A549 (cell line): ENCODE results near the gene NR3C2. TPM values are rescaled to one million over a fixed set of nuclear protein-coding genes. Genes with fewer than 3 reads are reported as not detected.

ENCODE experiments used
- ATAC-seq, 2 experiments: fragments of 200-7000 bp in 1 of 2; fragments of >200 bp in 1 of 2; cut with Nextera tagmentation in 1 of 2; cut with Tn5 transposase in 1 of 2; 3 replicates each; pipeline versions ENCODE4 v1.8.0 to v1.9.1; 2018 to 2020; ENCODE audit warnings: mild to moderate bottlenecking in 1 of 2, moderate library complexity in 1 of 2
- CTCF ChIA-PET: fragments of 300-600 bp; sonication (Branson Sonifier 250); formaldehyde crosslinking; extraction: SDS; loops from one replicate; lab custom pipeline; 2021; ENCODE audit warnings: antibody characterized with exemption, inconsistent platforms; lab: Yijun Ruan, JAX
- POLR2A ChIA-PET: fragments of 350-600 bp; formaldehyde crosslinking; extraction: SDS; loops from one replicate; lab custom pipeline; 2021; ENCODE audit warnings: antibody characterized with exemption, inconsistent platforms; lab: Yijun Ruan, JAX
- DNase-seq, 2 experiments: peaks; one replicate each; pipeline versions ENCODE4 v3.0.0 to v3.0.0-alpha.2; 2011 to 2016; ENCODE audit warnings: low read depth in 1 of 2, low spot score in 1 of 2
- FAIRE-seq: peaks from 2 replicates; lab custom pipeline; 2011; peaks lifted over from hg19 to GRCh38; lab: Jason Lieb, UNC
- H3K27ac ChIP-seq, 2 experiments: fragments of >200 bp; sonication (Bioruptor Twin); formaldehyde crosslinking; 3 replicates each; pipeline ENCODE4 v1.5.1; 2016 to 2017
- H3K4me1 ChIP-seq: fragments of >200 bp; sonication (Bioruptor Twin); formaldehyde crosslinking; 3 replicates; pipeline ENCODE4 v1.6.1; 2016
- H3K4me2 ChIP-seq: fragments of >200 bp; sonication (Bioruptor Twin); formaldehyde crosslinking; 3 replicates; pipeline ENCODE4 v1.6.1; 2016
- H3K4me3 ChIP-seq: fragments of >200 bp; sonication (Bioruptor Twin); formaldehyde crosslinking; 3 replicates; pipeline ENCODE4 v1.5.1; 2016
- H3K9me3 ChIP-seq: fragments of >200 bp; sonication (Bioruptor Twin); formaldehyde crosslinking; 3 replicates; pipeline ENCODE4 v1.6.1; 2016
- BHLHE40 ChIP-seq: IDR thresholded peaks from 2 replicates; pipeline ENCODE4 v1.6.1; 2012; ENCODE audit warnings: low read depth, low read length, inconsistent platforms
- CBX2 ChIP-seq: fragments of 200-600 bp; sonication (generic); IDR thresholded peaks from 2 replicates; pipeline ENCODE4 v1.6.1; 2016; ENCODE audit warnings: low read depth, mild to moderate bottlenecking, borderline replicate concordance
- CBX8 ChIP-seq: fragments of 200-600 bp; sonication (generic); IDR thresholded peaks from 2 replicates; pipeline ENCODE4 v1.6.1; 2016
- CEBPB ChIP-seq, 2 experiments: fragments of >200 bp in 1 of 2; sonication (Bioruptor Twin) in 1 of 2; formaldehyde crosslinking in 1 of 2; IDR thresholded peaks; 2 replicates each; pipeline ENCODE4 v1.6.1; 2012 to 2016
- CHD4 ChIP-seq: fragments of 200-600 bp; sonication (generic); IDR thresholded peaks from 2 replicates; pipeline ENCODE4 v1.6.1; 2016; ENCODE audit warnings: antibody characterized with exemption, mild to moderate bottlenecking, borderline replicate concordance
- EHF ChIP-seq: fragments of 250-450 bp; sonication (Bioruptor Pico); IDR thresholded peaks from 2 replicates; pipeline ENCODE4 v1.5.0; 2020; ENCODE audit warnings: mild to moderate bottlenecking
- EHMT2 ChIP-seq: fragments of 200-600 bp; sonication (generic); IDR thresholded peaks from 2 replicates; pipeline ENCODE4 v1.6.1; 2016; ENCODE audit warnings: antibody characterized with exemption, low read depth, mild to moderate bottlenecking, moderate library complexity
- FOSB ChIP-seq: fragments of 250-450 bp; sonication (Bioruptor Pico); IDR thresholded peaks from 2 replicates; pipeline ENCODE4 v1.5.0; 2020; ENCODE audit warnings: mild to moderate bottlenecking, moderate library complexity
- FOSL2 ChIP-seq, 2 experiments: fragments of 450-650 bp in 1 of 2; fragments of >200 bp in 1 of 2; sonication (Bioruptor Twin) in 1 of 2; formaldehyde crosslinking; IDR thresholded peaks; 2 replicates each; pipeline versions ENCODE4 v1.5.0 to v1.6.1; 2016 to 2020; ENCODE audit warnings: mild to moderate bottlenecking in 1 of 2, moderate library complexity in 1 of 2
- HEYL ChIP-seq: fragments of 250-450 bp; sonication (Bioruptor Pico); IDR thresholded peaks from 2 replicates; pipeline ENCODE4 v1.8.0; 2021; ENCODE audit warnings: mild to moderate bottlenecking, moderate library complexity
- HOXB5 ChIP-seq: fragments of 250-450 bp; sonication (Bioruptor Pico); IDR thresholded peaks from 2 replicates; pipeline ENCODE4 v1.5.0; 2020; ENCODE audit warnings: mild to moderate bottlenecking, moderate library complexity
- JUNB ChIP-seq: fragments of >200 bp; sonication (Bioruptor Twin); formaldehyde crosslinking; IDR thresholded peaks from 2 replicates; pipeline ENCODE4 v1.6.1; 2016
- KDM1A ChIP-seq: fragments of 200-600 bp; sonication (generic); IDR thresholded peaks from 2 replicates; pipeline ENCODE4 v1.6.1; 2016; ENCODE audit warnings: low read depth, mild to moderate bottlenecking
- MYC ChIP-seq: IDR thresholded peaks from 2 replicates; pipeline ENCODE4 v1.6.1; 2012; ENCODE audit warnings: mild to moderate bottlenecking, inconsistent platforms, low read length, improper control_type of control experiment, borderline replicate concordance
- NR3C1 ChIP-seq: fragments of >200 bp; sonication (Bioruptor Twin); formaldehyde crosslinking; IDR thresholded peaks from 3 replicates; pipeline ENCODE4 v1.6.1; 2017
- PHF8 ChIP-seq: fragments of 200-600 bp; sonication (generic); IDR thresholded peaks from 2 replicates; pipeline ENCODE4 v1.6.1; 2016; ENCODE audit warnings: low read depth, mild to moderate bottlenecking, antibody characterized with exemption, moderate library complexity, borderline replicate concordance
- RCOR1 ChIP-seq: fragments of 150-350 bp; IDR thresholded peaks from 2 replicates; pipeline ENCODE4 v1.6.1; 2014; ENCODE audit warnings: antibody characterized with exemption, low read length, low read depth
- RNF2 ChIP-seq: fragments of 200-600 bp; sonication (generic); IDR thresholded peaks from 2 replicates; pipeline ENCODE4 v1.6.1; 2016; ENCODE audit warnings: low read depth, mild to moderate bottlenecking, antibody characterized with exemption, moderate library complexity, borderline replicate concordance
- TFCP2L1 ChIP-seq: fragments of 250-450 bp; sonication (Bioruptor Pico); IDR thresholded peaks from 2 replicates; pipeline ENCODE4 v1.5.0; 2021; ENCODE audit warnings: mild to moderate bottlenecking
- ZC3H11A ChIP-seq: fragments of 450-650 bp; IDR thresholded peaks from 2 replicates; pipeline ENCODE4 v1.6.1; 2014; ENCODE audit warnings: antibody characterized with exemption, mild to moderate bottlenecking
- ZFP36 ChIP-seq: fragments of 450-650 bp; IDR thresholded peaks from 2 replicates; pipeline ENCODE4 v1.6.1; 2014; ENCODE audit warnings: borderline replicate concordance; ENCODE audit not compliant: partially characterized antibody
- ZNF302 ChIP-seq: fragments of 250-450 bp; sonication (Bioruptor Pico); IDR thresholded peaks from 2 replicates; pipeline ENCODE4 v1.9.0; 2021; ENCODE audit warnings: inconsistent platforms, mild to moderate bottlenecking, moderate library complexity
- ZSCAN20 ChIP-seq: fragments of 250-450 bp; sonication (Bioruptor Pico); IDR thresholded peaks from 2 replicates; pipeline ENCODE4 v1.8.0; 2022; ENCODE audit warnings: mild to moderate bottlenecking, moderate library complexity
- WGBS: methylation state at CpG from one replicate; pipeline ENCODE4 v1.1.6; 2017; ENCODE audit errors: missing lambda C conversion rate; 5-methylcytosine and 5-hydroxymethylcytosine counted together
- polyA plus RNA-seq, 4 experiments: library from polyadenylated mRNA; depleted of rRNA in 3 of 4; stranded (reverse); fragments of >200 nt; fragmentation: RNase III in 1 of 4; extraction: RNeasy Plus Mini Kit Qiagen cat#74134 plus additional on column Dnase treatment in 1 of 4; gene quantifications; 2 replicates in 3 of 4; 3 replicates in 1 of 4; pipeline ENCODE4 v1.2.3, GENCODE V29; 2011 to 2017
- TF ChIP-seq, protein P1 (sequence below): IDR thresholded peaks from 2 replicates; pipeline ENCODE4 v1.6.1; 2012
- TF ChIP-seq, protein P2 (sequence below): IDR thresholded peaks from 2 replicates; pipeline ENCODE4 v1.6.1; 2012; ENCODE audit warnings: low read depth, borderline replicate concordance
- TF ChIP-seq, protein P3 (sequence below): fragments of 150-350 bp; IDR thresholded peaks from 2 replicates; pipeline ENCODE4 v1.6.1; 2014; ENCODE audit warnings: low read depth, mild to moderate bottlenecking, low read length

Gene NR3C2
- polyA plus RNA-seq, 2 of the 4 experiments (the other 2 are of a cell fraction): 0.01 to 0.03 TPM

DNA sequence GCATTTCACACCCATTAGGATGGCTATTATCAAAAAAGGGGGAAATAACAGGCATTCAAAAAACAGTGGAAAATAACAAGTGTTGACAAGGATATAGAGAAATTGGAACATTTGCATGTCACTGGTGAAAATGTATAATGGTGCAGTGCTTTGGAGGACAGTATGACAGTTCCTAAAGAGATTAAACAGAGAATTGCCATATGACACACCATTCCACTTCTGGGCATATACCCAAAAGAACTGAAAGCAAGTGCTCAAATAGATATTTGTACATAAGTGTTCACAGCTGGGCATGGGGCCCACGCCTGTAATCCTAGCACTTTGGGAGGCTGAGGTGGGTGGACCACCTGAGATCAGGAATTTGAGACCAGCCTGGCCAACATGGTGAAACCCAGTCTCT, 348.1 kb downstream of the NR3C2 start:
- 57% methylated on average over 1 of the region's 1 CpG for WGBS
- Histone ChIP-seq H3K4me1 (no peaks in the 10 kb centered on the region), H3K4me3 (no peak overlapping the region), H3K4me2 (no peak overlapping the region), H3K9me3 (no peaks in the 10 kb centered on the region), H3K27ac (no peak overlapping the region)
- FAIRE-seq: no peak
- ChIA-PET POLR2A (no interaction called here), CTCF (no interaction called here)
- TF ChIP-seq, protein P1, sequence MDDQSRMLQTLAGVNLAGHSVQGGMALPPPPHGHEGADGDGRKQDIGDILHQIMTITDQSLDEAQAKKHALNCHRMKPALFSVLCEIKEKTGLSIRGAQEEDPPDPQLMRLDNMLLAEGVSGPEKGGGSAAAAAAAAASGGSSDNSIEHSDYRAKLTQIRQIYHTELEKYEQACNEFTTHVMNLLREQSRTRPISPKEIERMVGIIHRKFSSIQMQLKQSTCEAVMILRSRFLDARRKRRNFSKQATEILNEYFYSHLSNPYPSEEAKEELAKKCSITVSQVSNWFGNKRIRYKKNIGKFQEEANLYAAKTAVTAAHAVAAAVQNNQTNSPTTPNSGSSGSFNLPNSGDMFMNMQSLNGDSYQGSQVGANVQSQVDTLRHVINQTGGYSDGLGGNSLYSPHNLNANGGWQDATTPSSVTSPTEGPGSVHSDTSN: no peak
- TF ChIP-seq CEBPB (IDR thresholded peaks at IDR 0.05) (no peak), EHF (CRISPR knock-in tag) (no peak), CBX2 (no peak), JUNB (no peak), CHD4 (no peak), RCOR1 (no peak), EHMT2 (no peak), HEYL (CRISPR knock-in tag) (no peak), FOSL2 (IDR thresholded peaks at IDR 0.05) (no peak), FOSL2 (CRISPR knock-in tag; IDR thresholded peaks at IDR 0.05) (no peak), NR3C1 (no peak), KDM1A (no peak), RNF2 (no peak)
- TF ChIP-seq, protein P2, sequence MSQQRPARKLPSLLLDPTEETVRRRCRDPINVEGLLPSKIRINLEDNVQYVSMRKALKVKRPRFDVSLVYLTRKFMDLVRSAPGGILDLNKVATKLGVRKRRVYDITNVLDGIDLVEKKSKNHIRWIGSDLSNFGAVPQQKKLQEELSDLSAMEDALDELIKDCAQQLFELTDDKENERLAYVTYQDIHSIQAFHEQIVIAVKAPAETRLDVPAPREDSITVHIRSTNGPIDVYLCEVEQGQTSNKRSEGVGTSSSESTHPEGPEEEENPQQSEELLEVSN: no peak
- no peak for ATAC-seq
- DNase-seq: no peak

DNA sequence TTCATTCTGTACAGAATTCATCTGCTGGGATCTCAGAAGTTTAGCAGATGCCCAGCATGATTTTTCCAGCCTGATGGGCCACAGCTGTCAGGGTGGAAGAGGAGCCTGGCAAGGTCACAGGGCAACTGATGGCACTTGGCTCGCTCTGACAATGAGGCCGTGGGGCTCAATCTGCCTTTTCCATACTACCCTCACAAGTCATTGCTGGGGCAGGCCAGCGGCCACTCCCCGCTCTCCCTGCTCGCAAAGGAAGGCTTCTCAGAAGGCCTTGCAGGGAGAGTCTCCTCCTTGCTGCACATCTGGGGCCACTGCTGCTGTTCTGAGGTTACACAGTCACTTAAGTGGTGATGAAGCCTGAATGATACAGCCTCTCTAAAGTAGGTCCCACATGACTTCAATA, 349.1 kb downstream of the NR3C2 start:
- ChIA-PET POLR2A (no interaction called here), CTCF (no interaction called here)
- Histone ChIP-seq H3K27ac (no peak overlapping the region), H3K9me3 (no peaks in the 10 kb centered on the region), H3K4me3 (no peak overlapping the region), H3K4me2 (no peak overlapping the region), H3K4me1 (no peaks in the 10 kb centered on the region)
- TF ChIP-seq EHMT2 (no peak), HEYL (CRISPR knock-in tag) (no peak), HOXB5 (CRISPR knock-in tag) (no peak), CBX8 (no peak), RNF2 (no peak), BHLHE40 (no peak), ZNF302 (CRISPR knock-in tag) (no peak), ZFP36 (no peak), ZSCAN20 (CRISPR knock-in tag) (no peak), EHF (CRISPR knock-in tag) (no peak), ZC3H11A (no peak), CHD4 (no peak), NR3C1 (no peak), TFCP2L1 (no peak), PHF8 (no peak), FOSB (no peak), MYC (no peak), KDM1A (no peak)
- TF ChIP-seq, protein P3, sequence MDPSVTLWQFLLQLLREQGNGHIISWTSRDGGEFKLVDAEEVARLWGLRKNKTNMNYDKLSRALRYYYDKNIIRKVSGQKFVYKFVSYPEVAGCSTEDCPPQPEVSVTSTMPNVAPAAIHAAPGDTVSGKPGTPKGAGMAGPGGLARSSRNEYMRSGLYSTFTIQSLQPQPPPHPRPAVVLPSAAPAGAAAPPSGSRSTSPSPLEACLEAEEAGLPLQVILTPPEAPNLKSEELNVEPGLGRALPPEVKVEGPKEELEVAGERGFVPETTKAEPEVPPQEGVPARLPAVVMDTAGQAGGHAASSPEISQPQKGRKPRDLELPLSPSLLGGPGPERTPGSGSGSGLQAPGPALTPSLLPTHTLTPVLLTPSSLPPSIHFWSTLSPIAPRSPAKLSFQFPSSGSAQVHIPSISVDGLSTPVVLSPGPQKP: no peak
- TF ChIP-seq, protein P1: no peak
- DNase-seq (no peak), FAIRE-seq (no peak), ATAC-seq (no peak)
- 75% methylated on average over 2 of the region's 5 CpGs for WGBS
